ENCODE measurements around the gene HGFAC. TPM values are rescaled to one million over a fixed set of nuclear protein-coding genes. Genes with fewer than 3 reads are reported as not detected.

The HGFAC gene
- total RNA-seq, 1 experiment from 2014 or later: 0.42 TPM

- no peaks in the 10 kb centered on the region for H3K9me3 ChIP-seq (replicated peaks)
- no peak overlapping the region for H3K27ac ChIP-seq
- no peak overlapping the region for H3K4me3 ChIP-seq
These were observed 27.8 kb downstream of the HGFAC start for GRCh38 chr4:3469386-3470243.

GRCh38 chr4:3470244-3471097 is 28.7 kb downstream of the HGFAC start:
- no peak for DNase-seq (ENCODE audit: low read depth in 1 of 2, low spot score in 2 of 2)
- H3K36me3 ChIP-seq: no peaks in the 10 kb centered on the region

More at GRCh38 chr4:3469386-3470243, 27.8 kb downstream of the HGFAC start:
- Histone ChIP-seq H3K36me3 (no peaks in the 10 kb centered on the region), H3K4me1 (replicated peaks) (no peaks in the 10 kb centered on the region), H3K27me3 (replicated peaks) (no peaks in the 10 kb centered on the region)
- DNase-seq (ENCODE audit: low read depth in 1 of 2, low spot score in 2 of 2): no peak

GRCh38 chr4:3471098-3471760 is 29.5 kb downstream of the HGFAC start:
- no peak for DNase-seq (ENCODE audit: low read depth in 1 of 2, low spot score in 2 of 2)
- no peaks in the 10 kb centered on the region for H3K27me3 ChIP-seq (replicated peaks)
- no peaks in the 10 kb centered on the region for H3K36me3 ChIP-seq
- H3K27ac ChIP-seq: no peak overlapping the region
- no peak overlapping the region for H3K4me3 ChIP-seq
- no peaks in the 10 kb centered on the region for H3K4me1 ChIP-seq (replicated peaks)
- no peaks in the 10 kb centered on the region for H3K9me3 ChIP-seq (replicated peaks)

More at GRCh38 chr4:3470244-3471097, 28.7 kb downstream of the HGFAC start:
- Histone ChIP-seq H3K27me3 (replicated peaks) (no peaks in the 10 kb centered on the region), H3K4me3 (no peak overlapping the region), H3K4me1 (replicated peaks) (no peaks in the 10 kb centered on the region), H3K27ac (no peak overlapping the region), H3K9me3 (replicated peaks) (no peaks in the 10 kb centered on the region)

- no peak for DNase-seq (ENCODE audit: low read depth in 1 of 2, low spot score in 2 of 2)
- Histone ChIP-seq H3K27me3 (replicated peaks) (no peaks in the 10 kb centered on the region), H3K27ac (no peak overlapping the region), H3K36me3 (no peaks in the 10 kb centered on the region), H3K9me3 (replicated peaks) (no peaks in the 10 kb centered on the region), H3K4me1 (replicated peaks) (no peaks in the 10 kb centered on the region), H3K4me3 (no peak overlapping the region)
These were observed 30.1 kb downstream of the HGFAC start for GRCh38 chr4:3471886-3472285.

- H3K36me3 ChIP-seq: no peaks in the 10 kb centered on the region
- H3K27ac ChIP-seq: no peak overlapping the region
- no peaks in the 10 kb centered on the region for H3K9me3 ChIP-seq (replicated peaks)
- no peaks in the 10 kb centered on the region for H3K4me1 ChIP-seq (replicated peaks)
- H3K4me3 ChIP-seq: no peak overlapping the region
- DNase-seq (ENCODE audit: low read depth in 1 of 2, low spot score in 2 of 2): no peak
- no peaks in the 10 kb centered on the region for H3K27me3 ChIP-seq (replicated peaks)
These were observed 30.8 kb downstream of the HGFAC start for GRCh38 chr4:3472411-3473141.

GRCh38 chr4:3473181-3473950 is 31.6 kb downstream of the HGFAC start:
- H3K4me1 ChIP-seq (replicated peaks): peaks cover 3% of the 10 kb centered on the region
- H3K27me3 ChIP-seq (replicated peaks): no peaks in the 10 kb centered on the region
- H3K36me3 ChIP-seq: no peaks in the 10 kb centered on the region
- no peak for DNase-seq (ENCODE audit: low read depth in 1 of 2, low spot score in 2 of 2)
- H3K4me3 ChIP-seq: no peak overlapping the region
- H3K9me3 ChIP-seq (replicated peaks): no peaks in the 10 kb centered on the region
- no peak overlapping the region for H3K27ac ChIP-seq

- Histone ChIP-seq H3K27me3 (replicated peaks) (no peaks in the 10 kb centered on the region), H3K9me3 (replicated peaks) (no peaks in the 10 kb centered on the region), H3K4me3 (no peak overlapping the region), H3K4me1 (replicated peaks) (peaks cover 10% of the 10 kb centered on the region), H3K36me3 (no peaks in the 10 kb centered on the region), H3K27ac (no peak overlapping the region)
- no peak for DNase-seq (ENCODE audit: low read depth in 1 of 2, low spot score in 2 of 2)
These were observed 32.4 kb downstream of the HGFAC start for GRCh38 chr4:3473996-3474765.

- DNase-seq (ENCODE audit: low read depth in 1 of 2, low spot score in 2 of 2): no peak
These were observed 33.4 kb downstream of the HGFAC start for GRCh38 chr4:3475041-3475712.

GRCh38 chr4:3475713-3476260 is 34.0 kb downstream of the HGFAC start:
- H3K4me1 ChIP-seq (replicated peaks): peaks cover 10% of the 10 kb centered on the region
- H3K27ac ChIP-seq: no peak overlapping the region
- no peak for DNase-seq (ENCODE audit: low read depth in 1 of 2, low spot score in 2 of 2)
- no peaks in the 10 kb centered on the region for H3K36me3 ChIP-seq
- H3K27me3 ChIP-seq (replicated peaks): no peaks in the 10 kb centered on the region
- no peak overlapping the region for H3K4me3 ChIP-seq
- H3K9me3 ChIP-seq (replicated peaks): no peaks in the 10 kb centered on the region

More at GRCh38 chr4:3475041-3475712, 33.4 kb downstream of the HGFAC start:
- Histone ChIP-seq H3K27ac (no peak overlapping the region), H3K36me3 (no peaks in the 10 kb centered on the region), H3K4me1 (replicated peaks) (peaks cover 10% of the 10 kb centered on the region), H3K9me3 (replicated peaks) (no peaks in the 10 kb centered on the region), H3K27me3 (replicated peaks) (no peaks in the 10 kb centered on the region), H3K4me3 (no peak overlapping the region)

- Histone ChIP-seq H3K27me3 (replicated peaks) (no peaks in the 10 kb centered on the region), H3K4me1 (replicated peaks) (peaks cover 10% of the 10 kb centered on the region), H3K36me3 (no peaks in the 10 kb centered on the region), H3K27ac (no peak overlapping the region), H3K9me3 (replicated peaks) (no peaks in the 10 kb centered on the region), H3K4me3 (no peak overlapping the region)
- DNase-seq (ENCODE audit: low read depth in 1 of 2, low spot score in 2 of 2): no peak
These were observed 34.6 kb downstream of the HGFAC start for GRCh38 chr4:3476341-3476747.

- H3K4me3 ChIP-seq: no peak overlapping the region
- H3K9me3 ChIP-seq (replicated peaks): no peaks in the 10 kb centered on the region
- H3K4me1 ChIP-seq (replicated peaks): peaks cover 10% of the 10 kb centered on the region
- H3K36me3 ChIP-seq: no peaks in the 10 kb centered on the region
- DNase-seq (ENCODE audit: low read depth in 1 of 2, low spot score in 2 of 2): no peak
- H3K27ac ChIP-seq: no peak overlapping the region
- no peaks in the 10 kb centered on the region for H3K27me3 ChIP-seq (replicated peaks)
These were observed 35.4 kb downstream of the HGFAC start for GRCh38 chr4:3476936-3477749.

Measured in SJSA1 (cell line).